ENCODE data around the gene DDO.
"Not testable (repeated sequence)": the region's sequence is repeated elsewhere in the genome, so short reads cannot be mapped to it uniquely, and the experiment has no call there.

DDO gene

DNA sequence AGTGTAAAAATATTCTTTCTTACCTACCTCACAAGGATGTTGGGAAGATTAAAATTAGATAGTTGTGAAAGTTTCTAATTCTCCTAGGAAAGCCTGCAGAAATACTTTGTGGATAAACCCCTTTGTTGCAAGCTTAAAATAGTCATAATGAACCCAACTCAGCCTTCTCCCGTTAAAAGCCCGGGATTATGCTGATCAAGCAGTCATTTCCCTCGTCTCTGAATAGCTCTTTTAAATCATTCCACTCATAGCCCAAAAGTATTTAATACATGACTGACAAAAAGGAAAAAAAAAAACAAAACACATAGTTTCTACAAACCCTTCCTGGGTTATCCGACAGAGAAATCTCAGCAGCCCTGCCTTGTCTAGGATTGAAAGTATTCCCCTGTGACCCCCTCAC, 46.3 kb downstream of the DDO start:
- no peak for DNase-seq (ENCODE audit: low read depth in 2 of 3, low spot score in 2 of 3)

DNA sequence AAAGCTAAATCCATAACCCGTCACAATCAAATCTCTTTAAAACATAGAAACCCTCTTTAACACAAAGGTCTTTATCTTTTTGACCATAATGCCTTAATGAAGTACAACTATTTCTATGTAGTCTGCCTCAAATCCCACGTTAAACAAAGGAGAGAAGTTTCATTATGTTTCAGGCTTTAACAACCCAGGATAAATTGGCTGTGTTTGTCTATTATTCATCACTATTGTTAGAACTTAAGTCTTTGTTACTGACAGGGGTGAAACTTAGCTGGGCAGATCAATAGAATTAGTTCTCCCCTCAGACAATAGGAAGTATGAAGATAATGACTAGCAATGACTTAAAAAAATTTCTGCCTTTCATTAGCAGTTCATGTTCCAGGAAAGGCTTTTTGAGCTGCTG, 47.1 kb downstream of the DDO start:
- DNase-seq (ENCODE audit: low read depth in 2 of 3, low spot score in 2 of 3) = no peak

DNA sequence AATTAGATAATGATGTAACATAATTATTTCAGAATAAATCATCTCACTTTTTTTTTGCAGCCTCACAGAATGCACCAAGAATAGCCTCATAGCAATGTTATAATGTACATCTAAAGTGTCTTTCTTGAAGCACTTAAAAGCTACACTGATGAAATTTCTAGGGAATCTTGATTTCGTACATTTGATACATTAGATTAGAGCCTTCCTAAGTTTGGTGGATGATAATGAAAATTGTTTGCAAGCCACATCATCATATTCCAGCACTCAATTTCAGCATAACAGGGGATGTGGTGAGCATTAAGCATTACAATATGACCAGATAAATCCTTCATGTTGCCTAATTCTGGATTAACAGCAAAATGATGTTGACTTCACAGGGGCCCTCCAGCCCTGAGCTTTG, 47.5 kb downstream of the DDO start:
- no peak for DNase-seq (ENCODE audit: low read depth in 2 of 3, low spot score in 2 of 3)

DNA sequence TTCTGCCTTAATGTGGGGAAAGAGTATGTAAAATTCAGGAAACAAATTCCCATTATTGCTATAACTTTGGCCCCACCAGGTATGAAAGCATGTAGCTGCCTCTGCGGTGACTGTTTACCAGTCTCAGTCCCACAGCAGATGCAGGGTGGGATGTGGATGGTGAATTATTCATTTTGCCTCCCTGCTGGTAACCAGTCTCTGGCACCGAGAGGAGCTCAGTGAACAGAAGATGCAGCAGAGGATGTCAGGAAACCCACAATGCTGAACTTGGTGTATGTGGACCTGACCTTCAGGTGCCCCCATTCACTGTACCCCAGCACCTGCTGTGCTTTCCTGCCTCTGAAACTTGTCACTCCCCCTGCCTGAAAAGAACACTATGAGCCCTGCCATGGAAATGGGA, 48.4 kb downstream of the DDO start:
- no peak for DNase-seq (ENCODE audit: low read depth in 2 of 3, low spot score in 2 of 3)

DNA sequence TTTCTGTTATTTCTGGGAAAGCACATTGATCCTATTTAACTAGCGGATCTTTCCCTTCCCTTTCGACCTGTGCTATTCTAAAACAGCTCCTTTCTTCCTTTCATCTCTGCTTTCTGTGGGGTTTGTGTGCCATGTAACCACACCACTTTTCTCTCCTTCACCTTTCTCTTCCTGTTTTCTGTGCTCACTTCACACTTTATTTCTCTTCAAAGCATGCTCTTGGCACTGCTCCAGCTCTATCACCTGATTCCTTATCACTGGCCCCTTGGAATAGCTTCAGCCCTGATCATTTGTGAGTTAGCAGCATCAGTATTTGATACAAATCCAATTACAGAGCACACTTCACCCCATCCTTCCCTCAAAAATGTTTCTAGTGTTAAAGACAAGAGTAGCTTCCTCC, 49.1 kb downstream of the DDO start:
- no peak for DNase-seq (ENCODE audit: low read depth in 2 of 3, low spot score in 2 of 3)

DNA sequence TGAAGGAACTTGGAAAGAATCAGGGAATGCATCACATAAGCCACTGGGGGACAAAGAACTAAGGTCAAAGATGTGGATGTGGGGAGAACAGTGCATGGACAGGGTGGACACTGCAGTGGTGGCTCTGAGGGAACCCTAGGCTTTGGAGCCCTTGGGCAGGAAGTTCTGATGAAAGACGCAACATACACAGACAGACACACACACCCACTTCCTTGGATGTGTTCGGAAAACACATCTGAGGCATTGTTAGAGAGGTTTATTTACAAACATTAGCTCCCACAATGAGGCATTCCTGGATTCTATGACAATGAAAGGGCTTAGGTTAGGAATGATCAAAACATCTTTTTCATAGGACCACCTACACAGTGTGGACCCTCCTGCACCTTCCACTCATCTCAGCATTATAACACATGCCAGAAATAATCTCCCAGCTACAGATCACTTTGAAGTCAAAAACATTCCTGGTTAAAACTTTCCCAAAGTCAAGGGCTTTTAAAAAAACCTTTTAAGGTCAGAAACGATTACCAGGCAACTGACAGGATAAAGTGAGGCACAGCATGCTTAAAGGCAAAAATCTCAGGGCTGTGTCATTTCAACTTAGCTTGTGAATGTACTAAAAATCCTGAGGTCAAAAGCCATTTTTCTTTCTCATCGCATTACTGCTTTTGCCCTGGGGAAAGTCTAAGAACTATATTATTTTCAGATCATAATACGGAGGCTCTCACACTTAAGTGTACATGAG, 50.8 kb downstream of the DDO start:
- DNase-seq (ENCODE audit: low read depth in 2 of 3, low spot score in 2 of 3) = no peak

DNA sequence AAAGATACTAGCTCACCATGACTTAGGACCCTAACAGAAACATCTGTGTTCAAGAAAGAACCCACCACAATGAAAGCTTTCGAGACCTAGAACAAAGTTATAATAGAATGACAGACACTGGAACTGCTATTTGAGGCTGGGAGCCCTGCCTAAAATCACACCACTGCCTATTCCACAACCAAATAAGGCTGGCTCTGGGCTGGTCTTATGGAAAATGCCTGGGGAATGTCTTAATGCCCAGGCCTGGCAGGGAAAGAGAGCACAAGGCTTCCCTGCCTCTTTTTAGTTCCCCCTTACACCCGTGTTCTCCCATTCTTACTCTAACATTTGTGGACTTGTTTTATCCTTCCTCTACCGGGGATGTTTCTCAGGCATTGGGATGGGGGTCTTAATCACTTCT, 51.6 kb downstream of the DDO start:
- no peak for DNase-seq (ENCODE audit: low read depth in 2 of 3, low spot score in 2 of 3)

DNA sequence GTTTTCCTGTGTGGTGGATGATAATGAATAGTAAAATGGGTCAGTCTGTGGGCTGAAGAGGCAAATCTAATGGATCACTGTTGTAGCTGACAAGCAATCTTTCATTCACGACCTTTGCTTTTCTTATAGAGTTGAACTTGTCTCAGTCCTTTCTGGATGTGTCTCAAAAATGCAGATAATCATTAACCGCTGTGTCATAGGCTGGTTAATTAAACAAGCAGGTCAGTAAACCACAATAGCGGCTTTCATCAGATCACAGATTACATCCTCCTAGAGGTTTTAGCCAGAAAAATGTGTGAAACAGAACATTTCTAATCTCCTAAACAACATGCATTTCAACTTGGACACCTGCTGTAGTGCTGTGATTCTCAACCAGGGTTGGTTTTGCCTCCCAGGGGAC, 54.7 kb downstream of the DDO start:
- DNase-seq (ENCODE audit: low read depth in 2 of 3, low spot score in 2 of 3) = no peak

DNA sequence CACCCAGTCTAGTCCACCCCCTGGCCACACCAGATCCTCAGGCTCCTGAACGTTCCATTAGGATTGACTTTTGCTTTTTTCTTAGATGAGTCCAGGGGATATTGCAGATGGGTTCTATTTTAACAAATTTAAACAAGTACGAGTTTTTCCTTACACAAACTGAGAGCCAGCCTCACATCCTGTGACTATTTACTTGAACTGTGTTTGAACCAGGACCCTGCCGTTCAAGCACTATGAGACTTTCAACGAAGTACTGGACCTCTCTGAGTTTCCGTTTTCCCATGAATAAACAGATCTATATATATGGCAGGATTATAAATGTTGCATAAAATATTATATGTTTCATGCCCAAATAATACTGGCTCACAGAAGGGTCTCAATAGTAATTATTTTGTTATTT, 55.8 kb downstream of the DDO start:
- DNase-seq (ENCODE audit: low read depth in 2 of 3, low spot score in 2 of 3) = no peak

DNA sequence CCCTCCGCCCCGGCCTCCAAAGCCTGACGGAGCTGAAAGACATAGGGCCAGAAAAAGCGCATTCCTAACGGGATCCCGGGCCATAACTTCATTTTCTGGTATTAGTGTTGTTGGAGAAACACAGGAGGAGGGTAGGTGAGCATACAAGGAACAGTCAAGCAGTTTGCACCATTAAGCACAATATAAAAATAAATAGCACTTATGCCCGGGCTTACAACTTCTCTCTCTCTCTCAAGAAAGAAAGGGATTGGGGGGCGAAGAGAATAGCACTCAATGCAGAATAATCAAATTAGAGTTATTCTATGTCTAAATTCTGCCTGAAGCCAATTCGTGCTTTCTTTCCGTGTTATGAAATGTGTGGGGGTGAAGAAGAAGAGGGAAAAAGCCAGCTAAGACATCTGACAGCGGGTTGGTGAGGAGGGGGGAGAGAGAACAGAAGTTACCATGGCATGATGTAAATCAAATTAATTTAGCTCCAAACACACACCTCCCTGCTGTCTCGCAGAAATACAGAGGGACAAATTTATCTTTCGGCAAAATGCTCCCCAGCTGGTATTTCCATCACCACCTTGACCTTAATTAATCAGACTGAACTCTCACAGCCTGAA, 56.7 kb downstream of the DDO start:
- DNase-seq (ENCODE audit: low read depth in 2 of 3, low spot score in 2 of 3) = no peak

DNA sequence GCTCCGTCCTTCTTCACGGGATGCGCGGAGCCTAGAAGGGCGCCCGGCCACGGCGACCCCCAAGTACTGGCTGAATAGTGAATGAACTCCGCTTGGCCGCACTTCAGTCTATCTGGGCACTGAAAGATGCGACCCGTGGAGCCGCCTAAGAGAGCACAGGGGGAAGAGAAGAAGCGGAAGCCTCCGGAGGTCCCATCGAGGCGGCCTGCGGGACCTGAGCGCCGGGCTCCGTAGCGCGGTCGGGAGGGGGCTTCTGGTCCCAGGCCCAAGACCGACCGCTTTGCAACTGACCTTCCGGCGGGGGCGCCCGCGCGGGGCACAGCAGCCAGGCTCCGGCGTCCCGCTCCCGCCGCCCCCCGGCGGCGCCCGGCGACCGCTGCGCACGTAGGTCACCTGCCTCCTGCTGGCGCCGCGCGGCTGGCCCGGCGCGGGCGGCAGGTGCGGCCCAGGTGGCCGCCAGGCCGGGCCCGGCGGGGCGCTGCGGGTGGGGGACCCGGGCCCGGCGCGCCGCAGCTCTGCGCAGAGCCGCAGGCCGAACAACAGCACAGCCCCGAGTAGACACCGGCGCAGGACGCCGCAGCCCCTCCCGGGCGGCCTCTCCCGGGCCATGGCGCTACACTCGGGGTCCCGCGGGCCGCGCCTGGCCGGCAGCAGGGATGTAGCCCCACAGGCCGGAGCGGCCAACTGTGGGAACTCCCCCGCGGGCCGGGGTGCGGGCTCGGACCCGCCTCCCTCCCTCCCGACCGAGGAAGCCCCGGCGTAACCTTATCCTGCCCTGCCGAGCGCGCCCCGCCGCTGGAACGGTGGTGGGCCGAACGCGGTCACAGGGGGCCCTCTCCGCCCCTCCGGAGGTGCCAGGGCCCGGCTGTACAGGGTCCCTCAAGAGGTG, 57.5 kb downstream of the DDO start, which contains the start of gene METTL24:
METTL24 (minus strand) TSS at position 686 of the 889 bp plus-strand sequence; CDS start at position 609, 77 bp downstream.
- no peak for DNase-seq (ENCODE audit: low read depth in 2 of 3, low spot score in 2 of 3)

DNA sequence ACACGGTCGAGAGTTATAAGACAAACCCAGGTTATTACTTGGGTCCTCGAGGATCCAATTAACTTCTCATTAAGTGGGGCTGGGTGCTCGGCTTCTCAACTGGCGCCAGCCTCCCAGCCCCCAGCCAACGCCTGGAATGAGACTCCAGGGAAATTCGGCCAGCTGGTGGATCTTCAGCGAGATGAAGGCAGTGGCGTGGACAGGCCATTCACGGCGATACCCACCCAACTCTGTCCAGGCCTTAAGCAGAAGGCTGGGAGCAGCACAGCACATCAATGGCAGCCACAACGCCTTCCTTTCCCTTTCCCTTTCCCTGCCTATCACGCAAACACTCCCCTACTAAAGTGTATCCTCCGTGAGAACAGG, 58.1 kb downstream of the DDO start:
- DNase-seq (ENCODE audit: low read depth in 2 of 3, low spot score in 2 of 3) = no peak

DNA sequence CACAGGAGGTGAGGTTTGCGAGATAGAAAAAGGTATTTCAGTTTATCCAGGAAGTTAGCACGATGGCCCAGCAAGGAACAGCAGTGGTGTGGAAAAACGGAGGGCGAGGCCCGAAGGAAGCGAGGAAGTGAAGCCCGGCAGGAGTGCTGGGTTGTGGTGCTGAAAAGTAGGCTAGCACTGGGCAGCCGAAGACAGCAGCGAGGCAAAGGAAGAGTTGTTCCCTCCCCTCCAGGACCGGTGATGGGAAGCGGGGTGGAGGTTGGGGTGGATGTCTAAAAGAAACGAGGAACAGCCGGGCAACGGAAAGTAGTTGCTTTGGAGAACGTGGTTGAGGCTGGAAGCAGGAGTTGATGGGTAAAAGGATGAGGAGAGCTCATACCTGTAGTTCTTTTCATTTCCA, 58.6 kb downstream of the DDO start:
- no peak for DNase-seq (ENCODE audit: low read depth in 2 of 3, low spot score in 2 of 3)

DNA sequence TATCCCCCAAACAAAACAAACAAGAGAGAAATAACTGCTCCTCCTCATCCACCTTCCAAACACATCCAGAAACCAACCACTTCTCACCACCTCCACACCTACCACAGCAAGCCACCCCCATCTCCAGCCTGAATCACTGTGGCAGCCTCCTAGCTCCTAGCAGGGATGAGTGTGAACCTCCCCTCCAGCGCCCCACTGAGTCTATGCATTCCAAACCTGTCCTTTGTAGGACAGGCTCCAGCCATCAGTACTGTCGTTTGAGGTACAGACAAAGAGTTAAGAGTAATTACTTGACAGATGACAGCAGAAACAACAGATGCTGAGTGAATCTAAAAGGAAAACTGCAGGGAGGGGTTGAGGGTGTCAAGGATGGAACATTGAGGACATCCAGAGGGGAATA, 59.6 kb downstream of the DDO start:
- DNase-seq (ENCODE audit: low read depth in 2 of 3, low spot score in 2 of 3) = no peak

DNA sequence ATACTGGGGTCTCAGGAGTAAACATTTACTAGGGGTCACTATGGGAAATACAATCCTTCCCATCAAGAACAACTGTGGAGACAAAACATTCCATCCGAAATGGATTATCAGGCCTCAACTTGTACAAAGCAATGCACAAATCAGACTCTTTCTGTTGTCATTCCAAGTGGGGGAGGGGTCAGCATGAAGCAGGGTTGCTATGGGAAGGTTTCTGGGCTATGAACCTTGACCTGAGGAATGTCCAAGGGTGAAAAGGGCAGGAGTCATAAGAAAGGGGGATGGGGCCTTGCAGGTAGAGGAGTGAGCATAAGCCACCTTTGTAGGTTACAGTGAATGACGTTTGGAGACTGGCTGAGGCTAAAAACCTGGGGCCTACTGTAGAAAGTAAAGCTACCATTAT, 60.4 kb downstream of the DDO start:
- no peak for DNase-seq (ENCODE audit: low read depth in 2 of 3, low spot score in 2 of 3)

DNA sequence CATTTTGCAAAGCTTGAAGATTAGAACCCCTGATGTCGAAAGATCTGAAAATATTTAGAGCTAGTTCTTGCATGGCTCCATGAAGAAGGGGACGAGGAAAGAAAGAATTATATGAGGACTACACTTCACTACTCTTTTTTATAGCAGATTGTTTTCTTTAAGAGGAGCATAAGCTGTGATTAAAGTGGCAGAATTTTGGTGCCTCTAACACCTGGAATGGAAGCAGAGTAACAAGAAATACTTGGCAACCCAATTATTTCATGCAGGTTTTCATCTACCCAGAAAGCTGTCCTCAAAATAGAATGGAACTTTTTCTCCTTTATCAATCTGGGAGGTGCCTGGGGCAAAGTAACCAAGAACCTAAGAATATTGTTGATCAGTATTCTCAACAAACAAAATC, 61.2 kb downstream of the DDO start:
- no peak for DNase-seq (ENCODE audit: low read depth in 2 of 3, low spot score in 2 of 3)

DNA sequence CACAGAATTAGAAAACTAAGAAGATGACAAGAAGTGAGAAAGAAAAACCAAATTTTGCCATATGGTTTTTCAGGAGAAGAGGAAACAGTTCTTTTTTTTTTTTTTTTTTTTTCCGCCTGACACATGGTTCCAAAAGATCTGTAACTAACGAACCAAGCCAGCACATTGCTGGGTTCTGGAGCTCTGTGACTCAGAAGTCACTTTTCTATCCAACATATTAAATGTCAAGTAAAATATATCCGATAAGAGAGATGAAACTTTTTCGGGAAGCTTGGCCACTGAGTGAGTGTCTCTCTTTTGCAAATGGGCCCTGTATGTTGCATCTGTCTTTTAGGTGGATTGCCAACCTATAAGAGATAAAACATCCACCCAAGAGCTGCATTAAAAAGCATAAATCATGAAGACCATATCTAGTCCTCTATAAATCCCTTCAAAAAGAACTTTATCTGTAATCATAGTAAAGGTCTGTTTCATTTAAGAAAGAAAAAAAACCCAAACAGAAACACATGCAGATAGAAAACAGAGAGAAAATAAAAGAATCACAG, 61.8 kb downstream of the DDO start:
- DNase-seq (ENCODE audit: low read depth in 2 of 3, low spot score in 2 of 3) = no peak

DNA sequence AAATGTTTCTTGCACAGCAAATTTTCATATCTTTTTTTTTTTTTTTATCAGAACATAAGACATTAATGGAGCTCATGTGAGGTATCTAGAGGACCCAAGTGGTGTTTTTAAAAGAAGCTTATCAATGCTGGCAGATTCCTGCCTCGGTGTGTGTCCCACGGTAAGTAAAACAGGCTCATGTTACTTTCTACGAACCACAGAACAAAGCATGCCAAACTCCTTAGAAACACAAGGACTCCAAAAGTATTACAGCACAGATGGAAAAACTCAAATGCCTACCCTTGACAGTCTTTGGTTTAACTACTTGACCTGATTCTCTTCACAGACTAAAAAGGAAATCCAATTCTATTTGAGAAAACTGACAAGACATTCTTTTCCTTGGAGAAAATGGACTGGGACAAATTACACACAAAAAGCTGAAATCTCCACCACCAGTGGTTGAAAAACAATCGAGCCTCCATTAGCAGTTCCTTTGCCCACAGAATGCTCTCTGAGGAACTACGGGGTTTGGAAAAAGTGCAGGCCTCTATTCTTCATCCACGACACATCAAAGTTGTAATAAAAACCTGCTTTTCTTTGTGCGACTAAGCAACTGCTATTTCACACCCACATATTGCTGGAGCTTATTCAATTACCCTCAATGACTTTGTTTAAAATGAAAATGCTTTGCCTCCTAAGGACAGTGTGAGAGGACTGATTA, 62.7 kb downstream of the DDO start:
- no peak for DNase-seq (ENCODE audit: low read depth in 2 of 3, low spot score in 2 of 3)

DNA sequence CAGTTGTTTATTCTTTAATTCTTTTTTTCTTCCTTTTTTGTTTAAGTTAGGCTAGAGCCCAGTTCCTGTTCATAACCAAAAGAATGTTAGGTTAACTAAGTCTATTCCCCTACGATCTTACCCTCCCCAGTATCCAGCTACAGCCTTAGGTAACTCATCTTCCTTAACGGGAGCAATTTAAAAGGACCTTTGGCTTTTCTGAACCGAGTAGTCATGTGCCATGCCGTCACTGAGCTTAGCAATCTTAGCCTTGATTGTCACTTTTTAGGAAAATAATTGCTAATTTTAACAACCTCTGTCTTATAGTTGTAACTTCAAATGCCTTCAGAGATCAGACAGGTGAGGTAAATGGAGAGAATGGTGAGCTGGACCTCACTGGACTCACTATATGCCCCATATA, 63.4 kb downstream of the DDO start:
- no peak for DNase-seq (ENCODE audit: low read depth in 2 of 3, low spot score in 2 of 3)

DNA sequence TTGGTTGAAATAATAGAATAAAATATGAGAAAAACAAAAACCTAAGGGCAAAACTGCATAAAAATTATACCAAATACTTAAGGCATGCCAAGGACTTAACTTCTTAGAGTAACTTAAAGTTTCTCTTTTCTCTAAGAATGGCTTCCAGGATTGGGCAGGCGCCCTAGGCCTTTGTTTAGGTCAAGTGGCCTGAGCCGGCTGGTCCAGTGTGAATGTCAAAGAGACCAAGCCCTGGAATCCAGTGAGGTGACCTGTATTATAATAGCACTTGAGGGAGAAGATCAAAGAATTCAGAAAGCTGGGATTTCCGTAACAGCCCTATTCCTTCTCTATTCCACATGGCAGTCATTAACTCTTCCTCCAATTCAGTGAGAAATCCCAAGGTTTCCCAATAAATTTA, 63.8 kb downstream of the DDO start:
- no peak for DNase-seq (ENCODE audit: low read depth in 2 of 3, low spot score in 2 of 3)

DNA sequence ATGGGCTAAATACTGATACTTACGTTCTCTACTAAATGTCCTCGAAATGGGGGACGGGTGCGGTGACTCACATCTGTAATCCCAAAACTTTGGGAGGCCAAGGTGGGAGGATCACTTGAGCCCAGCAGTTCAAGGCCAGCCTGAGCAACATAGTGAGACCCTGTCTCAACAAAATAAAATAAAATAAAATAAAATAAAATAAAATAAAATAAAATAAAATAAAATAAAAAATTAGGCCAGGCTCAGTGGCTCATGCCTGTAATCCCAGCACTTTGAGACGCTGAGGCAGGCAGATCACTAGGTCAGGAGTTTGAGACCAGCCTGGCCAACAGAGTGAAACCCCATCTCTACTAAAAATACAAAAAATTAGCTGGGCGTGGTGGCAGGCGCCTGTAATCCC, 64.8 kb downstream of the DDO start:
- not testable (repeated sequence) for DNase-seq (ENCODE audit: low read depth in 2 of 3, low spot score in 2 of 3)

Data from activated CD8-positive, alpha-beta memory T cell treated with anti-CD3 and anti-CD28 coated beads for 48 hours (primary cell).